GM23338 (cell line): ENCODE data around the gene AREL1. TPM values are rescaled to one million over a fixed set of nuclear protein-coding genes. Genes with fewer than 3 reads are reported as not detected.

ENCODE experiments used
- ATAC-seq: fragments of 200-7000 bp; cut with Tn5 transposase; 3 replicates; pipeline ENCODE4 v1.9.1; 2020
- DNase-seq: peaks from one replicate; pipeline ENCODE4 v3.0.0-alpha.2; 2015; ENCODE audit warnings: low spot score
- H2AFZ ChIP-seq: fragments of 200-600 bp; sonication (generic); 2 replicates; pipeline ENCODE4 v1.8.0; 2016; ENCODE audit warnings: antibody characterized with exemption, mild to moderate bottlenecking, moderate library complexity
- H3F3A ChIP-seq: fragments of 200-600 bp; sonication (generic); replicated peaks from 2 replicates; pipeline ENCODE4 v1.8.0; 2017; ENCODE audit warnings: antibody characterized with exemption, mixed run types, low read depth
- H3K27ac ChIP-seq: fragments of 200-600 bp; sonication (generic); 2 replicates; pipeline ENCODE4 v1.6.1; 2016; ENCODE audit warnings: low read depth
- H3K27me3 ChIP-seq: fragments of 200-600 bp; sonication (generic); 2 replicates; pipeline ENCODE4 v1.8.0; 2016; ENCODE audit warnings: mild to moderate bottlenecking, mixed run types, moderate library complexity; ENCODE audit not compliant: insufficient read depth
- H3K36me3 ChIP-seq: fragments of 200-600 bp; sonication (generic); 2 replicates; pipeline ENCODE4 v1.8.0; 2016; ENCODE audit warnings: mild to moderate bottlenecking; ENCODE audit not compliant: insufficient read depth
- H3K4me1 ChIP-seq: fragments of 200-600 bp; sonication (generic); 2 replicates; pipeline ENCODE4 v1.8.0; 2016; ENCODE audit warnings: mild to moderate bottlenecking, moderate library complexity; ENCODE audit not compliant: insufficient read depth
- H3K4me2 ChIP-seq: fragments of 200-600 bp; sonication (generic); 2 replicates; pipeline ENCODE4 v1.7.1; 2017; ENCODE audit warnings: mixed run types
- H3K4me3 ChIP-seq: fragments of 200-600 bp; sonication (generic); 2 replicates; pipeline ENCODE4 v1.6.1; 2016; ENCODE audit warnings: mixed run types
- H3K79me2 ChIP-seq: fragments of 200-600 bp; sonication (generic); replicated peaks from 2 replicates; pipeline ENCODE4 v1.8.0; 2017; ENCODE audit warnings: mild to moderate bottlenecking; ENCODE audit not compliant: insufficient read depth
- H3K9me2 ChIP-seq: fragments of 200-600 bp; sonication (generic); 2 replicates; pipeline ENCODE4 v1.8.0; 2017; ENCODE audit not compliant: insufficient read depth
- H4K20me1 ChIP-seq: fragments of 200-600 bp; sonication (generic); replicated peaks from 2 replicates; pipeline ENCODE4 v1.8.0; 2017; ENCODE audit warnings: mild to moderate bottlenecking; ENCODE audit not compliant: insufficient read depth
- H3K27ac Mint-ChIP-seq: 2 replicates; pipeline ENCODE4 v1.8.0; 2020; ENCODE audit warnings: inconsistent platforms, mild to moderate bottlenecking, moderate library complexity, mixed read lengths
- H3K27me3 Mint-ChIP-seq: 3 replicates; pipeline ENCODE4 v1.8.0; 2022; ENCODE audit warnings: low read depth, mild to moderate bottlenecking, moderate library complexity, mixed read lengths, inconsistent platforms; ENCODE audit not compliant: insufficient read depth, poor library complexity
- H3K36me3 Mint-ChIP-seq: 3 replicates; pipeline ENCODE4 v1.8.0; 2021; ENCODE audit warnings: low read depth, mild to moderate bottlenecking, inconsistent platforms, moderate library complexity, mixed read lengths
- H3K4me1 Mint-ChIP-seq: 3 replicates; pipeline ENCODE4 v1.8.0; 2020; ENCODE audit warnings: mild to moderate bottlenecking, inconsistent platforms, mixed read lengths
- H3K4me3 Mint-ChIP-seq: 3 replicates; pipeline ENCODE4 v1.8.0; 2021; ENCODE audit warnings: moderate library complexity, mild to moderate bottlenecking, inconsistent platforms, mixed read lengths
- H3K9me3 Mint-ChIP-seq: 3 replicates; pipeline ENCODE4 v1.8.0; 2020; ENCODE audit warnings: moderate library complexity, mild to moderate bottlenecking, inconsistent platforms, mixed read lengths
- CREB1 ChIP-seq: fragments of 250-450 bp; sonication (Bioruptor Pico); IDR thresholded peaks from 2 replicates; pipeline ENCODE4 v1.5.0; 2020; ENCODE audit warnings: low read depth, mild to moderate bottlenecking, moderate library complexity
- CTCF ChIP-seq, 2 experiments: fragments of 200-600 bp in 1 of 2; sonication (generic) in 1 of 2; conservative IDR thresholded peaks; 2 replicates each; pipeline versions ENCODE4 v1.5.1 to v1.6.1; 2016 to 2017; ENCODE audit warnings: antibody characterized with exemption in 2 of 2, low read depth in 2 of 2, mild to moderate bottlenecking in 2 of 2, moderate library complexity in 1 of 2
- ETS1 ChIP-seq: IDR thresholded peaks from 2 replicates; pipeline ENCODE4 v1.6.1; 2016; ENCODE audit warnings: antibody characterized with exemption
- EZH2 ChIP-seq: fragments of 200-600 bp; sonication (generic); IDR thresholded peaks from one replicate; pipeline ENCODE4 v1.8.0; 2017; ENCODE audit warnings: antibody characterized with exemption, mild to moderate bottlenecking, low read depth; ENCODE audit not compliant: unreplicated experiment
- EZH2phosphoT487 ChIP-seq: fragments of 200-600 bp; sonication (generic); IDR thresholded peaks from one replicate; pipeline ENCODE4 v1.8.1; 2018; ENCODE audit warnings: antibody characterized with exemption; ENCODE audit not compliant: unreplicated experiment
- JUNB ChIP-seq: IDR thresholded peaks from one replicate; pipeline ENCODE4 v1.6.1; 2016; ENCODE audit warnings: antibody characterized with exemption; ENCODE audit not compliant: unreplicated experiment
- NANOG ChIP-seq: IDR thresholded peaks from 2 replicates; pipeline ENCODE4 v1.6.1; 2016; ENCODE audit warnings: antibody characterized with exemption, borderline replicate concordance
- POLR2AphosphoS5 ChIP-seq: IDR thresholded peaks from 2 replicates; pipeline ENCODE4 v1.6.1; 2016; ENCODE audit warnings: antibody characterized with exemption, low read depth
- REST ChIP-seq: IDR thresholded peaks from one replicate; pipeline ENCODE4 v1.6.1; 2018; ENCODE audit warnings: antibody characterized with exemption; ENCODE audit not compliant: unreplicated experiment
- STAT1 ChIP-seq: IDR thresholded peaks from one replicate; pipeline ENCODE4 v1.6.1; 2016; ENCODE audit warnings: antibody characterized with exemption; ENCODE audit not compliant: unreplicated experiment
- ZNF114 ChIP-seq: fragments of 250-450 bp; sonication (Bioruptor Pico); IDR thresholded peaks from 2 replicates; pipeline ENCODE4 v1.5.0; 2020; ENCODE audit warnings: mild to moderate bottlenecking, moderate library complexity
- ZNF331 ChIP-seq: fragments of 250-450 bp; sonication (Bioruptor Pico); IDR thresholded peaks from 2 replicates; pipeline ENCODE4 v1.5.0; 2020; ENCODE audit warnings: low read depth, mild to moderate bottlenecking, moderate library complexity
- polyA plus RNA-seq: library from polyadenylated mRNA; unstranded; fragments of >200 nt; fragmentation: Nextera tagmentation; extraction: Ambion mirVana; gene quantifications from 2 replicates; pipeline ENCODE4 v1.2.1, GENCODE V29; 2016
- total RNA-seq: library from RNA; depleted of rRNA; stranded (reverse); fragments of >200 nt; shearing (Covaris generic); gene quantifications from 2 replicates; pipeline ENCODE4 v1.2.3, GENCODE V29; 2014

AREL1 gene
- total and polyA plus RNA-seq, 2 experiments from 2014 or later = 7.5 to 23.6 TPM

GRCh38 chr14:74684434-74684833 lies 28.4 kb downstream of the AREL1 start:
- Histone ChIP-seq H3K36me3 (peaks cover 16% of the 10 kb centered on the region), H3K4me2 (no peak overlapping the region), H3F3A (no peaks in the 10 kb centered on the region), H3K4me3 (no peak overlapping the region), H3K27me3 (no peaks in the 10 kb centered on the region), H3K9me2 (no peaks in the 10 kb centered on the region), H3K79me2 (no peaks in the 10 kb centered on the region; the same call in 1 of the 2 replicates), H3K27ac (no peak overlapping the region), H4K20me1 (peaks cover 11% of the 10 kb centered on the region; the same call in 1 of the 2 replicates), H3K4me1 (peaks cover 10% of the 10 kb centered on the region), H2AFZ (no peak overlapping the region)
- Mint-ChIP-seq H3K4me3 (no peak overlapping the region), H3K4me1 (peaks cover 14% of the 10 kb centered on the region), H3K9me3 (no peaks in the 10 kb centered on the region), H3K27me3 (no peaks in the 10 kb centered on the region), H3K27ac (0 out of 2 replicates have a peak overlapping the region, but pooled peaks have one; percentile 16), H3K36me3 (peaks cover 39% of the 10 kb centered on the region)
- DNase-seq (no peak), ATAC-seq (no peak)
- no peak for TF ChIP-seq STAT1
- no peak for TF ChIP-seq CTCF (conservative IDR thresholded peaks at IDR 0.05; ENCODE audit: low read depth in 2 of 2)
- TF ChIP-seq EZH2phosphoT487 = no peak
- no peak for TF ChIP-seq ZNF114 (CRISPR knock-in tag)
- TF ChIP-seq ETS1 = no peak
- no peak for TF ChIP-seq REST
- no peak for TF ChIP-seq NANOG
- TF ChIP-seq CREB1 (CRISPR knock-in tag) = no peak
- no peak for TF ChIP-seq ZNF331 (CRISPR knock-in tag)
- TF ChIP-seq EZH2 = no peak
- no peak for TF ChIP-seq JUNB
- TF ChIP-seq POLR2AphosphoS5 = no peak
